Measurements from ENCODE around the gene CWC27.

- TF ChIP-seq CTCF (IDR thresholded peaks at IDR 0.05) (no peak), POLR2AphosphoS5 (IDR thresholded peaks at IDR 0.05) (no peak)
Measured at GRCh38 chr5:64921386-64921785, 152.7 kb downstream of the CWC27 start.

Data from upper lobe of left lung (tissue), 4 donors.